GM21515 (cell line): ENCODE results near the gene MYLK.

Experiments used
- ATAC-seq: cut with Tn5 transposase; IDR thresholded peaks from one replicate; pipeline ENCODE4 v1.9.1; 2021; ENCODE audit not compliant: unreplicated experiment

Gene MYLK

GRCh38 chr3:123876858-123877257, 7.3 kb downstream of the MYLK start:
- no peak for ATAC-seq

- ATAC-seq, result no peak
Observed at GRCh38 chr3:123872621-123873020, 11.5 kb downstream of the MYLK start.

- ATAC-seq, result no peak
Observed at GRCh38 chr3:123871946-123872345, 12.2 kb downstream of the MYLK start.

- ATAC-seq, result no peak
Observed at GRCh38 chr3:123870033-123870432, 14.1 kb downstream of the MYLK start.

GRCh38 chr3:123869165-123869564, 15.0 kb downstream of the MYLK start:
- ATAC-seq, result no peak

GRCh38 chr3:123864706-123865105, 19.4 kb downstream of the MYLK start:
- ATAC-seq, result no peak

GRCh38 chr3:123862152-123862551, 22.0 kb downstream of the MYLK start:
- ATAC-seq, result no peak

GRCh38 chr3:123861081-123861836, 22.9 kb downstream of the MYLK start:
- no peak for ATAC-seq

- no peak for ATAC-seq
Observed at GRCh38 chr3:123859177-123859576, 25.0 kb downstream of the MYLK start.

- no peak for ATAC-seq
Observed at GRCh38 chr3:123854905-123855304, 29.2 kb downstream of the MYLK start.

GRCh38 chr3:123853686-123854372, 30.3 kb downstream of the MYLK start:
- ATAC-seq, result no peak

- ATAC-seq, result no peak
Observed at GRCh38 chr3:123847209-123847608, 36.9 kb downstream of the MYLK start.

GRCh38 chr3:123843668-123844067, 40.5 kb downstream of the MYLK start:
- ATAC-seq, result no peak

GRCh38 chr3:123842711-123843110, 41.4 kb downstream of the MYLK start:
- ATAC-seq, result no peak

- ATAC-seq, result no peak
Observed at GRCh38 chr3:123841476-123842238, 42.5 kb downstream of the MYLK start.

GRCh38 chr3:123840961-123841360, 43.2 kb downstream of the MYLK start:
- ATAC-seq, result no peak

- ATAC-seq, result no peak
Observed at GRCh38 chr3:123837858-123838257, 46.3 kb downstream of the MYLK start.

GRCh38 chr3:123834631-123835030, 49.5 kb downstream of the MYLK start:
- ATAC-seq, result no peak

GRCh38 chr3:123833398-123833785, 50.7 kb downstream of the MYLK start:
- ATAC-seq, result no peak

GRCh38 chr3:123832692-123833397, 51.3 kb downstream of the MYLK start:
- no peak for ATAC-seq

GRCh38 chr3:123831420-123831819, 52.7 kb downstream of the MYLK start:
- no peak for ATAC-seq
